Midbrain (tissue), 1 donor: ENCODE results near the gene MRM3.
"Not testable (repeated sequence)": the region's sequence is repeated elsewhere in the genome, so short reads cannot be mapped to it uniquely, and the experiment has no call there.

Experiments used
- DNase-seq: peaks from one replicate; lab custom pipeline; 2025; lab: John Stamatoyannopoulos, UW

MRM3 gene

GRCh38 chr17:755319-755961 lies 26.7 kb upstream of the MRM3 start:
- not testable (repeated sequence) for DNase-seq

DNA sequence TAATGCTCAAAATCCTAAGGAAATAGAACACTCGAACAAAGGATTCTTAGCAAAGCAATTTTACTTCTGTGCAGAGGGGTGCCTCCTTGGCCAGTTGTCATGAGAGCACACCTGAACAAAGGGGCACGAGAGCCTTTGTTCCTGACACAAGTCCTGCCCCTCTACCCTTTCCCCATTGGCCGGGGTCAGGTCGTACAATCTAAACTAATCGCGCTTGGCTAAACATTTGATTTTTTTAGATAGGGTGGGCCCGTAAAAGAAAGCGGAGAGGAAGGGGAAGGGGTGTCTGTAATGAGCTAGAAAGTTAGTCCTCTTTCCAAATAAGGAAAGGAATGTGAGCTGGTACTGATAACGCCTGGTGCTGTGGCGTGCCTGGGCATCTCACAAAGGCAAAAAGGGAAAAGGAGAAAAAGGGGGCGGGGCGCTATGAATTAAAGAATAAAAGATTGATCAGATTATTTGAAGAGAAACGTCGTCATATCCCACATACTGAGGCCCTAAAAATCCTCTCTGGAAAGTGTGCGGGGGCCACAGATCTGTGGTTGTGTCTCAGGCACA lies 26.1 kb upstream of the MRM3 start:
- not testable (repeated sequence) for DNase-seq

DNA sequence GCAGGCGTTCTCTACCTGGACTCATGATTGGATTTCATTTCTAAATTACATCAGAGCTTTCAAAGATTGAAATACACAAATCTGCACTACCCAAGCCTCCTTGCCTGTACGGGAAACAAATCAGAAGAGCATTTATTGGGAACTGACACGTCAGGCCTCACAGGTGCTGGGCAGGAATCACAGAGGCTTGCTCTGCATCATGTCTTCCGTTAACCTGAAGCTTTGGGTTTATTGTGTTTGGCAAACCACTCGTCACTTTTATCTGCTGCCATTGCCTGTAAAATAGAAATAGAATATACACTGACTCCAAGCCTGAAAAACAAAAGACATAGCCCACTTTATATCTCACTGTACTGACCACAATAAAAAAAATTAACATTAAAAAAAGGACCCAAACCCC lies 22.2 kb upstream of the MRM3 start:
- no peak for DNase-seq

DNA sequence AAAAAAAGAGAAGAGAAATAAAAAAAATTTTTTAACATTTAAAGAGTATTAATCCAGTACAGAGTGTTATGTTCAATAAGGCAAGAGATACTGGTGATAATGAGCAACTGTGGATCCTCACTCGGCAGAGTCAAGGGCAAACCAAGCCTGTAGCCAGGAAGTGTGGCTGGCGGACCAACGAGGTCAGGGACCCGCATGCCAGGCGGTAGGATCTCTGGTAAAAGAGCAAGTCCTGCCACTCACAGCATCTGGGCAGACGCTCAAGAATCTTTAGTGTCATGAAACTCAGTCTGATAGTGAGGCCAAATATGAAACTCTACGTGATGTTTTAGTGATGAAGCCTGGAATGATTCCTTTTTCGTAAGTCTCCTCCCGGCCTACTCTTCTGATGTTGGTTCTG lies 21.8 kb upstream of the MRM3 start:
- no peak for DNase-seq

GRCh38 chr17:767076-767475 lies 15.1 kb upstream of the MRM3 start:
- DNase-seq, result no peak

- no peak for DNase-seq
These were observed 9.1 kb upstream of the MRM3 start for GRCh38 chr17:773016-773415.

GRCh38 chr17:773467-774312 lies 8.5 kb upstream of the MRM3 start:
- no peak for DNase-seq

GRCh38 chr17:774313-774584 lies 7.9 kb upstream of the MRM3 start:
- no peak for DNase-seq

DNA sequence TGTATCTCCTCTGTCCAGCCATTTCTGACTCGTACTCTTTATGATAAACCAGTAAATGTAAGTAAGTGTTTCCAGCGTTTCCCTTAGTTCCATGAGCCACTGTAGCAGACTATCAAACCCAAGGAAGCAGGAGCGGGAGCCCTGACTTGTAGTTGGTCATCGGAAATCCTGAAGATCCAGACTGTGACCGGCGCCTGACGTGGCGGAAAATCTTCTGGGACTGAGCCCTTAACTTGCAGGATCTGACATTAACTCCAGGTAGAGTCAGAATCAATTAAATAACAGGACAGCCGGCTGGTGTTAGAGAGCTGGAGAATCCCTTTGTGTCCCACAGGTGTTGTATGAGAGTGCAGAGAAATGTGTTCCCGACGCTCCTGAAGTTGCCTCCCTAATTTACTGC lies 4.1 kb upstream of the MRM3 start:
- no peak for DNase-seq

- DNase-seq, result no peak
These were observed 2.0 kb downstream of the MRM3 start for GRCh38 chr17:784143-784542.

DNA sequence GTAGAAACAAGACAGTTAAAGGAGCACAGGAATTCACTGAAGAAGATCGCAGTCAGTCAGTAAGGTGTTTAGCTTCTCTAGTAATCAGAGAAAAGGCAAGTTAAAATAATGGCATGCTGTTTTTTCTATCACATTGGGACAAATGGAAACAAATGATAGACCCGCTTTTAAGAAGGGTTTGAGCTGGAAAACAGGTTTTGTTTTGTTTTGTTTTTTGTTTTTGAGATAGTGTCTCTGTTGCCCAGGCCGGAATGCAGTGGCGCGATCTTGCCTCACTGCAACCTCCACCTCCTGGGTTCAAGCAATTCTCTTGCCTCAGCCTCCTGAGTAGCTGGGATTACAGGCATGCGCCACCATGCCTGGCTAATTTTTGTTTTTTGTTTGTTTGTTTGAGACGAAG lies 3.7 kb downstream of the MRM3 start:
- not testable (repeated sequence) for DNase-seq

- no peak for DNase-seq
These were observed 5.6 kb downstream of the MRM3 start for GRCh38 chr17:787641-788221.

GRCh38 chr17:788551-788950 lies 6.4 kb downstream of the MRM3 start:
- no peak for DNase-seq

GRCh38 chr17:789160-789840 lies 7.1 kb downstream of the MRM3 start:
- no peak for DNase-seq

GRCh38 chr17:789931-790873 lies 8.0 kb downstream of the MRM3 start:
- not testable (repeated sequence) for DNase-seq

DNA sequence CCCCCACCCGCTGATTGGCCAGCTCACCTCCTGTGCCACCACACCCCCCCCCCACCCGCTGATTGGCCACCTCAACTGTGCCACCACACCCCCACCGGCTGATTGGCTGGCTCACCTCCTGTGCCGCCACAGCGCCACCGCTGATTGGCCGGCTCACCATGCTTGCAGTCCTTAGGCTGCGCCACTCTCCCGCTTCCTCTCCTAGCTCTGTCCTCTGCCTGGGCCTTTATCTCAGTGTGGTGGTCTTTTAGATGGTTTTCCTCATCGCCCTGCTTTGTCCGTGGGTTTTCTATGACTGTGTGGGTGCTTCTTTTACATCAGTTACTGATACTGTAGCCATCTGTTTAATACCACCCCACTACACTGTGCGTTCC lies 8.7 kb downstream of the MRM3 start:
- DNase-seq, result not testable (repeated sequence)

DNA sequence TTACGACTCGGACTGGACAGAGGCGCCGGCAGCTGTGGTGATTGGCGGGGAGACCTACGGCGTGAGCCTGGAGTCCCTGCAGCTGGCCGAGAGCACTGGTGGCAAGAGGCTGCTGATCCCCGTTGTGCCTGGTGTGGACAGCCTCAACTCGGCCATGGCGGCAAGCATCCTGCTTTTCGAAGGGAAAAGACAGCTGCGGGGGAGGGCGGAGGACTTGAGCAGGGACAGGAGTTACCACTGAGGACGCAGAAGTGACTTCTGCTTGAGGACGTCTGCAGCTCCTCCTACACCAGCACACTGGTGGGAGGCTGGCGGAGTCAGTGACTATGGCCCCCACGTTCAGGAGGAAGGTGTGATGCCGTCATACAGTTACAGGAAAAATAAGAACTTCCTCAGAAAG lies 9.7 kb downstream of the MRM3 start:
- no peak for DNase-seq

DNA sequence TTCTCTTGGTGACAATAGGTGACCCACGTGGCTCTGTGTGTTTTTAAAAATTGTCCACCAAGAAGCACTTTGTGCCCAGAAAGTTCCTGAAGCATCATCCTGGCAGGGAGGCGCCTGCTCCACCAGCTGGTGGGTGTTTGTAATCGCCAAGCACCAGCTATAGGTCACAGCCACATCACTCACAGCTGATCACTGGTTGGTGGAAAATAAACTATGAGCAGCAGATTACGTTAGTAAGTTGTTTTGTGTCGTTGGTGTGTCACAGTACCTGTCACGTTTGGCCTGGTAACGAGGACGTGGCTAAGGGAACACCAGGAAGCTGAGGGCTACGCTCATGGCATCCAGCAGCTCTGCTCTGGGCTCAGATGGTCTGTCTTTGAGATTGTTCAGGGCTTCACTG lies 10.1 kb downstream of the MRM3 start:
- DNase-seq, result no peak

DNA sequence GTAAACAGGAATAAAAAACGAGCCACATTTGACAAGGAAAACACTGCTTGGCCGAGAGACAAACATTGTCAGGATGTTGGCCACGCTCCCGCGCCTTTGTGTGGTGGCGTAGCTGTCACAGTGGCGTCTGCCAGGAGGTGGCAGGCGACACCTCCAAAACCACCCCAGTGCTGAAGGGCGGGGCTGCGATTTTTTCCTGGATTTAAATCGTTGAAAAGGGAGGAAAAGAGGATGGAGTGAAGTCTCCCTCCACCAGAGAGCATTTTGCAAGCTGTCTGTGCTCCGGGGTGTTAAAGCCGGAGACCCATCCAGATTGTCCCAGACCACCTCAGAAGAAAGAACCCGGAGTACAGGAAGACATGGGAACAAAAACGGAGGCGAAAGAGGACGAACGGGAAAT lies 12.7 kb downstream of the MRM3 start:
- peak; percentile 88 for DNase-seq

DNA sequence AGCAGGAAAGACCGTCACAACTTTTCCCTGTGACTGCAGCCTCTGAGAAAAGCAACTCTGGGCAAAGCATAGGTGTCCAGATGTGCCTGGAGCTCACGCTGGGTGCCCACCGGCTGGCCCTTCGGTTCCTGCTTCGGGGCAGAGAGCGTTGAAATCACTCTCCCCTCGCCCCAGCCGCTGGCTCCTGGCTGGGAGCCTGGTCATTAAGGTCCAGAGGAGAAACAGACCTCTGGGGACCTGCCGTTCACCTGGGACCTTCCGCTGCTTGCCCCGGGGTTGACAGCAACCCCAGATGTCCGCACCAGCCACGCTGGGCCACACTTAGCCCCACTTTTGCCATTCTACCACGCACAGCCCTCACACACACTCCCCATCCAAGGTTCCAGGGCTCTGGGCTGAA lies 13.1 kb downstream of the MRM3 start:
- DNase-seq, result no peak

GRCh38 chr17:795721-796120 lies 13.6 kb downstream of the MRM3 start:
- DNase-seq, result no peak

DNA sequence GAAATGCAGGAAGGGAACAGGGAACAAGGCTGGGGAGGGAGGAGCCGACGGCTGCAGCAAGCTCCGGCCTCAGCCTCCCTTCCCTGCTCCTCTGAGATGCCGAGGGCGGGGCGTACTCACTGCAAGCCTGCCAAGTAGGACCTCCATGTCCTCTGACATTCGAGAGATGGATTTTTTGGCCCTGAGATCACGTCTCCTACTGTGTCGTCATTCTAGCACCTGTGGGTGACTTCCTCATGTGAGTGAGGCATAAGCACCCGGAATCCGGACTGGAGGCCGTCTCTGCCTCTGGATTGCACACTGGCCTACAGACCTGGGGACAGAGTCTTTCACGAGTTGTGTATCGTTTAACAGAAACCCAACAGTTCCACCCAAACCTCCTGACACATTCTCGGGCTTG lies 14.5 kb downstream of the MRM3 start:
- no peak for DNase-seq
